Right ventricle myocardium superior (tissue), 1 donor: ENCODE data around the gene CDKN2B-AS1. TPM values are rescaled to one million over a fixed set of nuclear protein-coding genes. Genes with fewer than 3 reads are reported as not detected.
A peak's percentile ranks its signal among the peaks of the same experiment; 100 is the strongest.

Experiments
- ATAC-seq: fragments of 200-7000 bp; cut with Tn5 transposase; one replicate; pipeline ENCODE4 v1.9.1; 2020; ENCODE audit warnings: mild to moderate bottlenecking; ENCODE audit not compliant: poor library complexity
- DNase-seq: peaks from one replicate; pipeline ENCODE4 v3.0.0-alpha.2; 2020
- intact Hi-C: fragments of 100-400 bp; cut with DNase I; formaldehyde crosslinking; loops from one replicate; pipeline ENCODE4 v1.11.2; 2022
- total RNA-seq: library from RNA; stranded (reverse); fragmentation: NEBNext Ultra II Directional; extraction: Animal tissue kit (Norgen Biotek cat#: 25700); gene quantifications from one replicate; pipeline ENCODE4 v1.2.1, GENCODE V29; 2021
- donor health status: DM: no; HTN: yes; CAD: no; lungs with severe emphysema.

CDKN2B-AS1 gene
- total RNA-seq, 1 donor from 2014 or later = not detected

DNA sequence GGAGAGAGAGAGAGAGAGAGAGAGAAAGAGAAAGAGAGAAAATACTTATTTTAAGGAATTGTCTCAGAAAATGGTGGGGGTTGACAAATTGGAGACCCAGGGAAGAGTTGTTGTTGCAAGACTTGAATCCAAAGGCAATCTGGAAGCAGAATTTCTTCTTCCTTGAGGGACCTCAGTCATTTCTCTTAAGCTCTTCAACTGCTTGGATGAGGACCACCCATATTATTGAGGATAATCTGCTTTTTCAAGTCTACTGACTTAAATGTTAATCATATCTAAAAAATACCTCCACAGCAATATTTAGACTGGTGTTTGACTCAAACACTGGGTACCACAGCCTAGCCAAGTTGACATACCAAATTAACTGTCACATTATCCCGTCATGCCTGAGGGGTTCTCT, 2.9 kb downstream of the CDKN2B-AS1 start:
- intact Hi-C loops = no loop called here
- no peak for ATAC-seq
- no peak for DNase-seq

DNA sequence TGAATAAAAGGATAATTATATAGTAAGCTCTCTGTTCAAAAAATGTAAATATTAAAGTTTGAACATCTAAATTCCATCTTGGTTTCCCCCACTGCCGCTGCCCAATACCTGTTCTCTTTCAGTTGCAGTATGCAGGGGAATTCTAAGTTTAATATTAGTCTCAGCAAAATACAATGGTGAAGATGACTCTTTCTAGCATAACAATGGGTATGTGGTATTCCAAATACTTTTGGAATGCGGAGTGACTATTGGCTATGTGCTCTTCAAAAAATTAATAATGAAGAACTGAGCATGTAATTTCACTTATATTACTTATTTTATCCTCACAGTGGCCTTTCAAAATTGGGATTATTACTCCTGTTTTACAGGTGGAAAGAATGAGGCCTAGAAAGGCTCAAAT, 3.4 kb downstream of the CDKN2B-AS1 start:
- DNase-seq (no peak), ATAC-seq (no peak)
- intact Hi-C loops = no loop called here

DNA sequence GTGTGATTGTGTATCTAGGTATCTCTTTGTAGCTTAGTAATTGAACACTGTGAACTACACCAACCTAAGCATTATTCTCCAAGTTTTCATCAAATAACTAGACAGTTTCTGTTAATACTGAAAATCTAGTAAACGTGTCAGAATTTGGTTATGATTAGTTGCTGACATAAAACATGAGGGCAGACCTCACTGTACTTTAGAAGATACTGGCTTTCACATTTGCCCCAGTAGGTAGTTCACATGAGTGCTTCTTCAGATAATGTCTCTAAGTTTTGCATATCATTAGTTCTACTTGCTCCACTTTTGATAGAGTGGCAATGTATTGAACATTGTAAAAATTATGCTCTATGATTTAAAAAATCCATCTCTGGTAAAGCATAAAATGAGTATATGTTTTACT, 7.4 kb downstream of the CDKN2B-AS1 start:
- intact Hi-C loops = loop anchor here (10.0 kb wide), 1 partner anchor 187 kb away; no protein-coding TSS in a partner anchor

DNA sequence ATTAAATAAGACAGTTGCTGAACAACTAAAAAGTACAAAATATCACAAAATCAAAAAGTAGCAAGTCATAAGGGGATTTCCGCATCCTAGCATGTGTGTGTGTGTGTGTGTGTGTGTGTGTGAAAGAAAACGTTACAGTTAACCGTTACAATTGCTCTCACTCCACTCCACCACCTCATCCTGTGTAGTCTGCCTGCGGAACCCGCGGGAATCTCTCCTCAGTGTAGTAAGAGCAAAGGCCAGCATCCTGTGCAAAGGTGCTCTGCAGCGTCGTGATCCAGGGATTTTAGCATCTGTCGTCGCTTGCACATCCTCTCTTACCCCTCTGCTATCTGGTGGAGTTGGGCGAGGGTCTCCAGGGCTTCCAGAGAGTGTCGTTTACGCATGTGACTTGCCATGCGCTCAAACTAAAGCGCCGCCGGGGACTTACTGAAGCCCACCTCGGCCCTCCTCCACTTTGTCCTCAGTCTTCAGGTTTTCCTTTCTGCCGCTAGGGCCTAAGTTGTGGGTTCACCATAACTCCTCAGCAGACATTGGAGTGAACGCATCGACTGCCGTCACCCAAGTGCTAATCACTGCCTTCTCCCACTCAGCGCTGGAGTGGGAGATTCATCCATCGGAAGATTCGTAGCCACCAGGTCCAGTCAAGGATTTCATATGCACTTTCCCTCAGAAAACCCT, 10.6 kb downstream of the CDKN2B-AS1 start:
- intact Hi-C loops = loop anchor here (10.0 kb wide), 1 partner anchor 190 kb away; no protein-coding TSS in a partner anchor
- no peak for DNase-seq
- no peak for ATAC-seq

More for the DNA sequence above, 7.4 kb downstream of the CDKN2B-AS1 start:
- ATAC-seq (no peak), DNase-seq (no peak)

DNA sequence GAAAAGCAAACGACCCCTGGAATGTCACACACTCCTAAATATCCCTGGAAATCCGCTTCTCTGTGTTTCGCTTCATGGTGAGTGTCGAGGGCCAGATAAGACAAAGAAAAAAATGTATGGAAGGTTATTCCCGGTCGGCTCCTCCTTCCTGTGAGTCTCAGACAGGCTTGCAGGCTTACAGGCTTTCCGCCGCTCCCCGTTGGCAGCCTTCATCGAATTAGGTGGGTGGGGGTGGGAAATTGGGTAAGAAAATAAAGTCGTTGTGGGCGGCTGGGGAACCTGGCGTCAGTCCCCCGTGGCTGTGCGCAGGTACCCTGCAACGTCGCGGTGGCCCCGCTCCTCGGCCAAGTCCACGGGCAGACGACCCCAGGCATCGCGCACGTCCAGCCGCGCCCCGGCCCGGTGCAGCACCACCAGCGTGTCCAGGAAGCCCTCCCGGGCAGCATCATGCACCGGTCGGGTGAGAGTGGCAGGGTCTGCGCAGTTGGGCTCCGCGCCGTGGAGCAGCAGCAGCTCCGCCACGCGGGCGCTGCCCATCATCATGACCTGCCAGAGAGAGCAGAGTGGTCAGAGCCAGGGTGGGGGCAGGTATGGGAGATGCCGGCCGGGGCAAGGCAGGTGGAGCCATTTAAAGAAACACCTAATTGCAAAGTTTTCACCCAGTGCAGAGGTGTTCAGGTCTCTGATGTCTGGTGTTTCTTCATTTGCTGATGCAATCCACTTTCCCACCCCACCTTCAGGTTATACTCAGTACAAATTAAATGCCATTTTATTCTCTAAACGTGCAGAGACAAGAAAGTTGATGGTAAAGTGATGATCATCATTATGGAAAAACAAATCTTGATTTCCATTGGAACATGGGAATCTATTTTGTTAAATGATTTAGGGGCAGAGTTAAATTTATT, 11.4 kb downstream of the CDKN2B-AS1 start:
- ATAC-seq = no peak
- DNase-seq = no peak
- intact Hi-C loops = loop anchor here (10.0 kb wide), 1 partner anchor 191 kb away; no protein-coding TSS in a partner anchor

DNA sequence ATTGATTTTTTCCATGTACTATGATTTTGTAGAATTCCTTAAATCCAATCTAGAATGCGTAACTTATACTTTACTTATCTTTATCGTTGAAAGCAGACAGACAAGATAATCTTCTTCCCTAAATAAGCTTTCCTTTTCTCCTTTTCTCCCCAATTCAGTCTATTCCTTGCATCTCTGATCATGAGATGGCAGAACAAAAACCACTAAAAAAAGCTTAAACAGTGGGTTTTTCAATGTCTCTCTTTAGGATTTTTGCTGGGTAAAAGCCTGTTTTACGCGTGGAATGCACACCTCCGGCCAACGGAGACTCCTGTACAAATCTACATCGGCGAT, 13.8 kb downstream of the CDKN2B-AS1 start:
- intact Hi-C loops = loop anchor here (10.0 kb wide), 1 partner anchor 194 kb away; no protein-coding TSS in a partner anchor
- ATAC-seq (no peak), DNase-seq (no peak)

DNA sequence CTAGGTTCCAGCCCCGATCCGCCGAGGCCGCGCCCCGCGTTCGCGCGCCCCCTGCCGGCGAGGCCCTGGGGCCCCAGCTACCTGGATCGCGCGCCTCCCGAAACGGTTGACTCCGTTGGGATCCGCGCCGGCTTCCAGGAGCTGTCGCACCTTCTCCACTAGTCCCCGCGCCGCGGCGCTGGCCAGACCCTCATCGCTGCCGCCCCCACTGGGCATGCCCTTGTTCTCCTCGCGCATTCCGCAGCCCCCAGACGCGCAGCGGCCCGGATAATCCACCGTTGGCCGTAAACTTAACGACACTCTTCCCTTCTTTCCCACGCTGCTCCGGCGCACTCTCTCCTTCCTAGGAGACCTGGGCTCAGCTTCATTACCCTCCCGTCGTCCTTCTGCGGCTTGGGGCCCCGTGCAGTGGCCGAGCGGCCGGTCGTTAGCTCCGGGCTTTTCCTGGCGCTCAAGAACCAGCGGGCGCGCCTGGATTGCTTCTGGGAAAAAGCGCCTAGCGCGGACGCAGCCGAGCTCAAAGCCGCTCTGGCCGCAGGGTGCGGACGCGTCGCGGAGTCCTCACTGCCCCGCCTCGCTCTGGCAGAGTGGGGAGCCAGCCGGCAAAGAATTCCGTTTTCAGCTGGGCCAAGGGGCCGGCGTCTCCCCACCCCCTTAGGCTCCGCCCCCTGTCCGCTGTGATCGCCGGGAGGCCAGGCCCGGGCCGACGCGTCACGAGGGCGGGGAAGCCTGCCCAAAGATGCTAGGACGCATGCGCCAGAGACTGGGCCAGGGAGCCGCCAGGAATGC, 14.3 kb downstream of the CDKN2B-AS1 start, which contains the start of gene CDKN2B:
TSS of gene CDKN2B (minus strand) at position 589 of the 789 bp plus-strand sequence. CDS start at position 237, 352 bp downstream.
- peak; percentile 100 for ATAC-seq
- intact Hi-C loops = loop anchor here (10.0 kb wide), 1 partner anchor 194 kb away; no protein-coding TSS in a partner anchor
- DNase-seq = peak; percentile 97

DNA sequence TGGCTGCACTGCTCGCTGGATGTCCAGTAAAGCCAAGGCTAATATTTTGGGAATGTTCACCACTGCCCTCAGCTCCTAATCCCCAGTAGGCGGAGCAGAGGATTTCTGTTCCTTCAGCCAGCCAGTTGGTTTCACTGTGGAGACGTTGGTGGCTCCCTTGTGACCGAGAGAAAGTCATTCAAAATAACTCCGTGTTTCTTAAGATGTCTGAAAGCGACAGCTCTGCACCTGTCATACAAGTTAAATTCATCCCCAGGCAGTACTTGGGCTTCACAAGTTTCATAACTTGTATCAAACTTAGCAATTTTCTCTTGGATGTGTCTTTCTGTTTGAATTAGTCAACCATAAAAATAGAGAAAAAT, 14.9 kb downstream of the CDKN2B-AS1 start:
- no peak for DNase-seq
- intact Hi-C loops = loop anchor here (10.0 kb wide), 1 partner anchor 195 kb away; no protein-coding TSS in a partner anchor
- no peak for ATAC-seq

DNA sequence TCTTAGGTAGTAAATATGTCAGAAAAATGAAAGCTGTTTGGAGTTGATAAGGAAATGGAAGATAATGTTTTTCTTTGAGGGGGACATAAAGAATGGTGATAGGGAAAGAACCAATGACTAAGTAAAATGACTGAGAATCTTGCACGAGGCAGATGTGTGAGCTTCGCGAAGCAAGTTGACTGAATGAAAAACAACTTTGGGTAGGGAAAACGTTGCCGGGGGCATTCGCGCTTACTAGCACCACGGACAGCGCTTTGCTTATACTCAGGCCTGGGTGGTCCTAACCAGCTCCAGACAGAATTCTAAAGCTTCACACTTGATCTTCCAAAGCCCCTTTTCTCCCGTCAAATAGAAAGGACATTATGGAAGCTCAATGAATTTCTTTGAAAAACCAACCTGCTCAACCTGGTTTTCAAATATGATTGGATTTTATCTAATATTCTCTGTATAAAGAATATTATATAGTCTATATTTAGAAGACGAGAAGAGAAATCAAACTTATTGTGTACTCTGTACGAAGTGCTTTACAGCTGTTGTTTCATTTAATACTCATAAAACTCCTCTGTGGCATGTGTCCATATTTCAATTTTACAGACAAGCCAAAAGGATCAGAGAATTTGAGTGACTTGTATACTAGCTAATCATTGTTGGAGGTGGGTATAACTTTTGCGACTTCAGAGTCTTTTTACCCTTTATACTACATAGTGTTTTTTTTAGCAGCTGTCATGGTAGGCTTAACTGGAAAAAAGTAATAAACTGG, 16.5 kb downstream of the CDKN2B-AS1 start:
- DNase-seq (no peak), ATAC-seq (no peak)
- intact Hi-C loops = no loop called here

DNA sequence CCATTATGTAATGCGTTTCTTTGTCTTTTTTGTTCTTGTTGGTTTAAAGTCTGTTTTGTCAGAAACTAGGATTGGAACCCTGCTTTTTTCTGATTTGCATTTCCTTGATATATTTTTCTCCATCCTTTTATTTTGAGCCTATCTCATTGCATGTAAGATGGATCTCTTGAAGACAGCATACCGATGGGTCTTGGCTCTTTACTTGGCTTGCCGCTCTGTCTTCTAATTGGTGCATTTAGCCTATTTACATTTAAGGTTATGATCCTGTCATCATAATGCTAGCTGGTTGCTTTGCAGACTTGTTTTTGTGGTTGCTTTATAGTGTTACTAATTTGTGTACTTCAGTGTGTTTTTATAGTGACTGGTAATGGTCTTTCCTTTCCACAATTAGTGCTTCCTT, 27.8 kb downstream of the CDKN2B-AS1 start:
- intact Hi-C loops = no loop called here
- DNase-seq (no peak), ATAC-seq (no peak)

DNA sequence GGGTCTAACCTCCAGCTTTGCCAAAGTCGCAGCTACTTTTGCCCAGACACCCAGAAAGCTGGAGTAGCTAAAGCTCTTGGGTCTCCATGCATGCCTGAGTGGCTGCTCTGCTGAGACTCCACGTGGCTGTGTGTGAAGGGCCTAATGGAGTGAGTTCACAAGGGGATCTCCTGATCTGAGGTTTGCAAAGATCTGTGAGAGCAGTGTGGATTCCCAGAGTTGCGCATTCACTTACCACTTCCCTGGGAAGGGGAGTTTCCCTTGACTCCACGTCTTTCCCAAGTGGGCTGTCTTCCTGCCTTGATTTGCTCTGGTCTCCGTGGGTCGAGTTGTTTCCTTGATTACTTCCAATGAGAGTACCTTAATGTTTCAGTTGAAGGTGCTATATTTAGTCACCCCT, 32.1 kb downstream of the CDKN2B-AS1 start:
- intact Hi-C loops = no loop called here

DNA sequence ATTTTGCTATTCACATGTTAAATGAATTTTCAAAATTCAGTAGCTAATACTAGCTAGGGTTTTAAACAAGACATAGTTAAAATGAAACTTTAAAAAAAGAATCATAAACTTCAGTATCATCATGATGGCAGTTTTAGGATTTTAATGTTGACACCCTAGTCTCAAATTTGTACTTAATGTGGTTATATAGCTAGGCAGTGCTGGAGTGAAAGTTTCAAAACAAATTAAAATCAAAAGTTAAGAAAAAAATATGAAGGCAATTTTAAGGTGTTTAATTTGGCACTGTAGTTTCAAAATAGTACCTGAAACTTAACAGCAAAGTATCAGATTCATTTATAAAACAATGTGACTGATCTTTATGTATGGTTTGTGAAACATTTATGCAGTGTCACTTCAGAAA, 33.8 kb downstream of the CDKN2B-AS1 start:
- DNase-seq = no peak
- intact Hi-C loops = no loop called here
- no peak for ATAC-seq

More for the DNA sequence above, 32.1 kb downstream of the CDKN2B-AS1 start:
- ATAC-seq = no peak
- DNase-seq = no peak

DNA sequence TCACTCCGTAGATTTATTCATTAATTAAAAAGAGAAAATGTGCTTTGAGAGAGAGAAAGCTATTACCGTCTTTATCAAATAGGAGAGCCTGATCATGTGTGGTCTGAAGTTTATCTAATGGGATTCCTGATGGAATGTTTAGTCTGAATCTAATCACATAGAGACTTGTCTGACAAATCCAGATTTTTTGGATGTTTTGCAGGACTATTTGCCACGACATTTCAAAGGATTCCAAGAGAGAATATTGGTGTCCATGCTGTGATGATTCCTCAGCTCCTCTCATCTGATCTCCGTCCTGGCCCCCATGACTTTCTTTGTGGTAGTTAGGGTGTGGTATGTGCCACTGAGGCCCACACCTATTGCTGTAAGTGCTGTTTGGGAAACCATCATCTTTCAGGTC, 34.6 kb downstream of the CDKN2B-AS1 start:
- DNase-seq = no peak
- intact Hi-C loops = no loop called here
- ATAC-seq = no peak

DNA sequence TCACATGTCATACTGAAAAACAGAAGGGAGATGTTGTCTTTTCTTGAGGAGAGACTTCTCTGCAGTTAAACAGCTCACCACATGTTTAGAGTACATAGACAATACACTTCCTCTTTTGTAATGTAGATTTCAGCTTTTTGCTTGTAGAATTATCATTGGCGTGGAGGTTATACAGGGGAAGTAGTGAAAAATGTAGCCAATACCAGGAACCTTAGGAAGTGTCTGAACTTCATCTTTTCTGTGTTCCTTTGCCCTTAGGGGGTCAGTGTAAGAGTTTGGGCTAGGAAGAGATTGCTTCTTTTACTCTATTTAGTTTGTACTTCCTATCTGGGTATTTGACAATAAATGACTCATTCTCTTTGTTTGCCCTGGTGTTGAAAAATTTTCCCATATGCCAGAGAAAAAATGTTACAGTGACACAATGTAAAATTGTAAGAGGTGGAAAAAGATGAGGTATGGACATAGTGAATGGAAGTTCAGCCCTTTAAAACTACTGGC, 35.6 kb downstream of the CDKN2B-AS1 start:
- ATAC-seq (peak; percentile 52), DNase-seq (no peak)
- intact Hi-C loops = no loop called here

DNA sequence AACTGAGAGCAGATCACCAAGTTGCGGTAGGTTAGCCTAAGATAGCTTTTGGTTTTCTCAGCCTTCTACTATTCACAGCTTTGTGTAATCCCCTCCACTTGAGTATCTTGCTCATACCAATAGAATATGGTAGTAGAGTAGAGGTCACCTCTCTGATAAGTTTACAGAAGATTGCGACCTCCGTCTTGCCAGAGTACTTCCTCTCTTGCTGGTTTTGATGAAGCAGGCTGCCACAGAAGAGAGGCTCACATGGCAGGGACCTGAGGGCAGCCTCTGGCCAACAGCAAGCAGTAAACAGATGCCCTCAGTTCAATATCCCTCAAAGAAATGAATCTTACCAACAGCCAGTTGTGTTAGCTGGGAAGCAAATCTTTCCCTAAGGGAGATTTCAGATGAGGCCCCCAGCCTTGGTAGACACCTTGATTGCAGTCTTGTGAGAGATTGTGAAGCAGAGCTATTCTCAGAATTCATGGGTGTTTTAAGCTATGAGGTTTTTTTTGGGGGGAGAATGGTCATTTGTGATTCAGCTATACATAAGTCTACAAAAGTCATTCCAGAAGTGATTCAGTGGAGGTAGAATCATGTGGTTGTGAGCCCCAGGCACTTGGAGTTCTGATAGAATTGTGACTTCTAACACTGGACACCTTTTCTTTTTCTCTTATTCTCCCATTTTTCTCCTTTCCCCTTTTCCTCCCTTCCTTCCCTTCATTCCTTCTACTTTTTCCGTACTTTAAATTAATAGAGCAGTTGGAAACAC, 37.2 kb downstream of the CDKN2B-AS1 start:
- intact Hi-C loops = no loop called here
- DNase-seq = no peak
- ATAC-seq = no peak

DNA sequence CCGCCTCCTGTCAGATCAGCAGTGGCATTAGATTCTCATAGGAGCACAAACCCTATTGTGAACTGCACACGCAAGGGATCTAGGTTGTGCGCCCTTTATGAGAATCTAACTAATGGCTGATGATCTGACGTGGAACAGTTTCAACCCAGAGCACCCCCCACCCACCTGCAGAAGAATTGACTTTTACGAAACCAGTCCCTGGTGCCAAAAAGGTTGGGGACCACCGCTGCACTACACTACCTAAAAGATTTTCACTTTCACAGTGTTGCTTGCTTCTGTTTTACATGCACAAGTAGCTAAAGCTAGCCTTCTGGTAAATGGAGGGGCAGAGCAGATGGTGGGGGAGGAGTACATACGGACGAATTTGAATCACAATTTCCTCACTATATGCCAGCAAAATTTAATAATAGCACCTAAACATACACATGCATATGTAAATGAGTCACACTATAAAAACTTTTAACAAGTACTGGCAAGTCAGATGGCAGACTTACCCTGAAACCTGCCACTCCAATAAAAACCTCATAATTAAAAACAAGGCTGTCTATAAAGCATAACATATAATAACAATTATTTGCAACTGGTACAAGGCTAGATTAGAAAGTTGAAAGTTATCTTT, 38.5 kb downstream of the CDKN2B-AS1 start:
- ATAC-seq (no peak), DNase-seq (no peak)
- intact Hi-C loops = no loop called here

DNA sequence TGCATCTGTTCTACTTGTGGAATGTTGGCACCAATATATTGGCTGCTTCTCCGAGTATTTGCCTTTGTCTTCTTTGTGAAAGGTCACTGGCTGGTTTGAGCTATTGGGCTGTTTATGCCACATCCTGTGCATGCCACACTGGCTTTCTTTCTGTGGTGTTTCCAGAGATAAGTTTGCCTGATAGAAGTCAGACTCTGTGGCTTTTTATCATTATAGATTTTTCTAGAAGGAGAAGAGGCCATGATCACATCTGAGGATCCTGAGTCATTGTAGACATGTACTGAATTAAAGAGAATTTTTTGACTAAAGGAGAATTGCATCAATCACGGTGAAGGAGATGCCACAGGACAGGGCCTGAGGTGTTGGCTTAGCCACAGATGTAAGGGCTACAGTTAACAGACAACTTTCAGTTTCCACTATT, 41.0 kb downstream of the CDKN2B-AS1 start:
- DNase-seq = no peak
- intact Hi-C loops = loop anchor here (5.0 kb wide), 1 partner anchor 223 kb away; no protein-coding TSS in a partner anchor

More for the DNA sequence above, 41.0 kb downstream of the CDKN2B-AS1 start:
- ATAC-seq = no peak
